Central memory CD4-positive, alpha-beta T cell (primary cell): ENCODE measurements around the gene TNFAIP8L1.

Source experiments
- DNase-seq: peaks from one replicate; pipeline ENCODE4 v3.0.0; 2022

TNFAIP8L1 gene

GRCh38 chr19:4682417-4683200, 43.3 kb downstream of the TNFAIP8L1 start:
- no peak for DNase-seq

DNA sequence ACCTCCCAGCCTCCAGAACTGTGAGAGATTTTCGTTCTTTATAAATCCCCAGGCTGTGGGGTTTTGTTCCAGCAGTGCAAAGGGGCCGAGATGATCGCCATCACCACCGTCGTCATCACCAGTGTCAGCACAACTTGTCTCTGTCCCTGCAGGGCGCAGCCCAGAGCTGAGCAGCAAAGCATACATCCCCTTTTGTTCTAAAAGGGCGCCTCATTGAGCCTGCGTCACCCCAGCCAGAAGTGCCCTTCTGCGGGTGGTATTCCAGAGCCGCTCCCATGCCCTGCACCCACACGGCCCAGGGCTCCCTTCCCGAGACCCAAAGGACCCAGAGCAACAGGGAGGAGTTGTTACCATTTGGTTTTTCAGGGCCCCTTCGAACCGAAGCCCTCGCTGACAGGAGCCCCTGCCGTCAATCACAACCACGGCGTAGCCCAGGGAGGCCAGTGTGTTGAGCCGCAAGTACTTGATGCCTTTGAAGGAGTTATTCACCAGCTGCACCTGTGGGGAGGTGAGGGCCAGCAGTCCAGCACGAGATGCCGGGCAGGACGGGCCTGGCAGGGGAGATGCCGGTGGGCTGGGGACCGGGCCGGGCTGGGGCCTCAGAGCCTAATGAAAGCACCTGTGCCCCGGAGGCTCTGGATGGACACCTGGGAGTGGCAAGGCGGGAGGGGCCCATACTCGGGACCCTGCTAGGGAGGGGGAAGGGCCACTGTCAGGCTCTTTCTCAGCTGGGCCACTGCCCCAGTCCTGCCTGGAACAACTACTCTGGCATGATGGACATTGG, 45.2 kb downstream of the TNFAIP8L1 start:
- DNase-seq = no peak

DNA sequence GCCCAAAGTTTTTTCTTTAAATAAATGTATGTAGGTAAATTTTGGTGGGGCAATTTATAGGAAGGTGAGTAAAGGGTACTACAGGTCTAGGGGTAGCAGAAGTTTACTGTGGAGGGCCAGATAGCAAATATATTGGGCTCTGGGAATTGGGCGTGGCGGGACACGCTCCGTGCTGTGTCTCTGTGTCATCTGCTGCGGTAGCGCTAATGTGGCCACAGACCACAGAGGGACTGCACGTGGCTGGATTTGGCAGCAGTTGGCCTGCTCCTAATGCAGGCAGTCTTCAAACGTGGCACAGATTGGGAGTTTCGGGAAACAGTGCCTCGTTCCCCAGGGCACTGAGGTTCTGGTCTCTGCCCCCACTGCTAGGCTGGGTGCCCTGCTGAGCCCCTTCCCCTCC, 47.4 kb downstream of the TNFAIP8L1 start:
- no peak for DNase-seq

GRCh38 chr19:4687396-4687795, 48.1 kb downstream of the TNFAIP8L1 start:
- no peak for DNase-seq

GRCh38 chr19:4688587-4688986, 49.3 kb downstream of the TNFAIP8L1 start:
- no peak for DNase-seq

GRCh38 chr19:4689403-4689802, 50.1 kb downstream of the TNFAIP8L1 start:
- DNase-seq = no peak

- no peak for DNase-seq
Measured at GRCh38 chr19:4690361-4690760, 51.0 kb downstream of the TNFAIP8L1 start.

DNA sequence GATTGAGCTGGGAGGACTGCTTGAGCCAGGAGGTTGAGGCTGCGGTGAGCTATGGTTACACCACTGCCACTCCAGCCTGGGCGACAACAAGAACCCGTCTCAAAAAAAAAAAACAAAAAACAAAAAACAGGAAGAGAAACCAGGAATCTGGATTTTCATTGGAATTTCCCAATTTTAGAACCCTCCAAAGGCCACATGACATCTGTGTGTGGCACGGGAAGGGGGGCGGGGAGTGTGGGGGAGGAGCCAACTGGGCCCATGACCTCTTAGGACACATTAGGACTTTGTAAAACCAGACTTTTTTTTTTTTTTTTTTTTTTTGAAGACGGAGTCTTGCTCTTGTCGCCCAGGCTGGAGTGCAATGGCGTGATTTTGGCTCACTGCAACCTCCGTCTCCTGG, 52.1 kb downstream of the TNFAIP8L1 start:
- DNase-seq = no peak

DNA sequence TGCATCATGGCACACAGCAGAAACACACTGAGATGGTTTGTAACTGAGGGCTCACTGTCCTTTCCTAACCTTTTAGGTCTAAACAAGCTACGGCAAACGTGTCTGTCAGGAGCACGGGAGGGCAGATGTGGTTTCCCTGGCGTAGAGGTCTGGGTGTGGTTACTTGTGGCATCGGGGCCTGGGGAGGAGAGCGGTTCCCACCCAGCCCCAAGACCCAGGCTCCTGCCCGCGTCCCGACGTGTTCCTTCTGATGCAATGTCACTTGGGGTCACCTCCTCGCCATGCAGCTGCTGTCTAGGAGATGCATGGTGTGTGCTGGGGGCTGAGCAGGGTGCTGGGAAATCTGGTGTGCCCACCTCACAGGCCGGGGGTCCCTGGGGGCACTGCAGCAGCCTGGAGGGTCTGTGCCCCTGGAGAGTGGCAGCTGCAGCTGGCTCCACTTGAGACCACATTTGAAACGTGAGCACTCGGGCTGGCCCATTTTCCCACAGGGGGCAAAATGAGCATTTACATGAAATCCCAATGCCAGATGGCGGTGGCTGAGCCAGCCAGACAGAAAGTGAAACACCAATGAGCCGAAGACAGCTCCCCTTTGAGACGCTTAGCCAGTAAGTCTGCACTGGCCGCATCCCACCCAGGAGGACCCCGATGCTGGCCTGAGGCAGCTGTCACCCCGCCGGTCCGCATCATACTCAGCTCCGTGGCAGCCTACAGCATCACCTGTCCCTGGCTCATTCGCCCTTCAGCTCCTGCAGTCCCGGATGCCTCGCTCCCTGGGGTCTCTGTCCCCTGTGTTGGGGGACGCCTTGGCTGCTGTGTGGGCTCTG, 53.1 kb downstream of the TNFAIP8L1 start:
- no peak for DNase-seq

GRCh38 chr19:4693078-4693350, 53.7 kb downstream of the TNFAIP8L1 start:
- DNase-seq = no peak

- DNase-seq = no peak
Measured at GRCh38 chr19:4693471-4694121, 54.3 kb downstream of the TNFAIP8L1 start.

- DNase-seq = no peak
Measured at GRCh38 chr19:4694211-4694987, 55.1 kb downstream of the TNFAIP8L1 start.

- no peak for DNase-seq
Measured at GRCh38 chr19:4695224-4695731, 56.0 kb downstream of the TNFAIP8L1 start.

GRCh38 chr19:4697304-4697703, 58.0 kb downstream of the TNFAIP8L1 start:
- DNase-seq = no peak

DNA sequence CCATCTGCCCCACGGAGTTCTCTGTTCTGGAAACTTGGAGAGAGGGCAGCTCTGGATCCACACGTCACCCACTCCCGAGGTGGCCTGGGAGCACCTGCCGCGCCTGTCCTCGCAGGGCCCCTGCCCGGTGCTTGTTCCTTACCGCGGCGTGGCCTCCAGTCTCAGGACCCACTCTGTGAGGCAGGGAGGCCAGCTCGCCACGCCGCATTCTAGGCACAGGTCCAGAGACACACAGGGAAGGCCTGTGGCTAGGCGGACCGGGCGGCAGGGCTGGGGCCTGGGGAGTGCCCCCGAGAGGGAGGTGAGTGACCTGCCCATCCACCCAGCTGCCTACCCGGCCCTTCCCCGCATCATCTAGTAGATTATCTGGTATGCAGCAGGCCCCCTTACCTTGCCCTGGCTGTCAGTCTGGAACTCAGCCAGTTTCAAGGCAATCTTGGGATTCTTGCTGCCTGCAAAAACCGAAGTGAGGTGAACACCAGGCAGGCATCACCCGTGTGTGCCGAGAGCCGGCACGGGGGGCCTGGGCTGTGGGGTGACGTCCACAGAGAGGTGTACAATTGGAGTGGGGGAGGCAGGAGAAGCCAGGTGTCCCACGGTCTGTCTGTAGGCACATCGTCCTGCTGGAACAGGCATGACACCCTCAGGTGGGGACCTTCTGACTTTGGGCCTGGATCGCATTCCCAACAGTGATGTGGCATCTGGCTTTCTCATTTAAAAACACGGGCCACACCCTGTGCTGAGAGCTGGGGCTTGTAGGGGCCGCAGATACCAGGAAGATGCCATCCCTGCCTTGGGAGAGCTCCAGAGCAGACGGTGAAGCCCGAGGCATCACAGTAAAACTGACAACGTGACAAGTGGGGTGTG, 60.7 kb downstream of the TNFAIP8L1 start:
- no peak for DNase-seq

DNA sequence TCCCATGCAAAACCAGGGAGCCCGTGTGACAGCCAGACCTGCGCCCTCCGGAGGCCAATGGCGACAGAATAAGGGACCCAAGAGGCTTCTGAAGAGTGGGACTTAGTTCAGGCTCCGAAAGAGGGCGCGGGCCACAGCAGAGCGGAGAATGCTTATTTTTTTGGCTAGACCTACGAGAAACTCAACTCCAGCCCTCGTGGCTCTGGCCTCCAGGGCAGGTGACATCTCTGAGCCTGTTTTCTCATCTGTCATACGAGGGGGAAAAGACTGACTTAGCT, 61.3 kb downstream of the TNFAIP8L1 start:
- DNase-seq = no peak

DNA sequence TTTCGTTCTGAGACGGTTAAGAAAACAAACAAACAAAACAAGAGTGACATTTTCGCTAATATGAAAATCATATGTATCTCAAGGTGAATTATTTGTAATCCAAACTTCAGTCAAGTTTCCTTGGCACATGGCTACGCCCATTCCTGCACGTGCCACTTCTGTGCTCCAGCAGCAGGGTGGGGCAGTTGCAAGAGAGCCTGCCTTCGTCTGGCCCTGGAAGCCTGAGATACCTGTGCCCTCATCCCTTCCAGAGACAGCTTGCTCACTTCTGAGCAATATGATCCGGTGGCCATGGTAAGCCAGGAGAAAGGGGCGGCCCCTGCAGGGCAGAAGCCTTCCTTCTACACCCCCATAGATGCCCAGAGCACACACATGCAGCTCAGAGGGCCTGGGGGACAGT, 62.2 kb downstream of the TNFAIP8L1 start:
- no peak for DNase-seq

DNA sequence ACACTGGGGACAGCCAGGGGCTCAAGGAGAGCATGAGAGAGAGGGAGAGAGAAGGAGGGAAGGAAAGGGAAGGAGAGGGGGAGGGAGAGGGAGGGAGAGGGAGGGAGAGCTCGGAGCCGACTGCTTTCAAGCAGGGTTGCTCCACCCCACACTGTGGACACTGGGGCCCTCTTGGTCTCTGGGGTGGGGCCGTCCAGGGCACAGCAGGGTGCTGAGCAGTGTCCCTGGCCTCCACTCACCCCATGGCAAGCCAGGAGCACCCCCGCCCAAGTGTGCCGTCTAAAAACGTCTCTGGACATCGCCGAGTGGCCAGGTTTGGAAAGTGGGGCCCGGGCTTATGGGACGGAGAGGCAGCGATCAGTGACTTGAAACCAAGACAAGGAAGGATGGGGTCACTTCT, 63.4 kb downstream of the TNFAIP8L1 start:
- no peak for DNase-seq

- DNase-seq = no peak
Measured at GRCh38 chr19:4703671-4704316, 64.5 kb downstream of the TNFAIP8L1 start.

- DNase-seq = no peak
Measured at GRCh38 chr19:4704317-4704673, 65.0 kb downstream of the TNFAIP8L1 start.
